ENCODE data around the gene LEF1.

GRCh38 chr4:108168671-108169523 is at the start of gene LEF1:
- TF ChIP-seq CTCF (conservative IDR thresholded peaks at IDR 0.05; ENCODE audit: low read depth in 2 of 2) (no peak), REST (IDR thresholded peaks at IDR 0.05; ENCODE audit: unreplicated experiment) (no peak), EZH2 (IDR thresholded peaks at IDR 0.05; ENCODE audit: low read depth, unreplicated experiment) (peak; percentile 57), POLR2AphosphoS5 (IDR thresholded peaks at IDR 0.05; ENCODE audit: low read depth) (no peak), EZH2phosphoT487 (IDR thresholded peaks at IDR 0.05; ENCODE audit: unreplicated experiment) (no peak), STAT1 (IDR thresholded peaks at IDR 0.05; ENCODE audit: unreplicated experiment) (no peak), JUNB (IDR thresholded peaks at IDR 0.05; ENCODE audit: unreplicated experiment) (no peak), ZNF462 (CRISPR knock-in tag; IDR thresholded peaks at IDR 0.05) (no peak), CREB1 (CRISPR knock-in tag; IDR thresholded peaks at IDR 0.05; ENCODE audit: low read depth) (no peak)

Measured in GM23338 (cell line).